ENCODE results near the gene LRCH3.

DNA sequence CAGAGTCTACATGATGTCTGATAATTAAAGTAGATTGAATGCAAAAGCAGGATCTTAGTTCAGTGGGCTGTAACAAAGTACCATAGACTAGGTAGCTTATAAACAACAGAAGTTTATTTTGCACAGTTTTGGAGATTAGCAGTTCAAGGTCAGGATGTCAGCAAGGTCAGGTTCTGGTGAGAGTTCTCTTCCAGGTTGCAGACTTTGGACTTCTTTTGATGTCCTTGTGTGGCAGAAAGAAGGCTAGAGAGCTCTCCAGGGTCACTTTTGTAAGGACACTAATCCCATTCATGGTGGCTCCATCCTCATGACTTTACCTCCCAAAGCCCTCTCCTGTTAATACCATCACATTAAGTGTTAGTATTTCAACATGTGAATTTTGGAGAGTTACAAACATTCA is 29.3 kb upstream of the LRCH3 start:
- TF ChIP-seq, protein P1, sequence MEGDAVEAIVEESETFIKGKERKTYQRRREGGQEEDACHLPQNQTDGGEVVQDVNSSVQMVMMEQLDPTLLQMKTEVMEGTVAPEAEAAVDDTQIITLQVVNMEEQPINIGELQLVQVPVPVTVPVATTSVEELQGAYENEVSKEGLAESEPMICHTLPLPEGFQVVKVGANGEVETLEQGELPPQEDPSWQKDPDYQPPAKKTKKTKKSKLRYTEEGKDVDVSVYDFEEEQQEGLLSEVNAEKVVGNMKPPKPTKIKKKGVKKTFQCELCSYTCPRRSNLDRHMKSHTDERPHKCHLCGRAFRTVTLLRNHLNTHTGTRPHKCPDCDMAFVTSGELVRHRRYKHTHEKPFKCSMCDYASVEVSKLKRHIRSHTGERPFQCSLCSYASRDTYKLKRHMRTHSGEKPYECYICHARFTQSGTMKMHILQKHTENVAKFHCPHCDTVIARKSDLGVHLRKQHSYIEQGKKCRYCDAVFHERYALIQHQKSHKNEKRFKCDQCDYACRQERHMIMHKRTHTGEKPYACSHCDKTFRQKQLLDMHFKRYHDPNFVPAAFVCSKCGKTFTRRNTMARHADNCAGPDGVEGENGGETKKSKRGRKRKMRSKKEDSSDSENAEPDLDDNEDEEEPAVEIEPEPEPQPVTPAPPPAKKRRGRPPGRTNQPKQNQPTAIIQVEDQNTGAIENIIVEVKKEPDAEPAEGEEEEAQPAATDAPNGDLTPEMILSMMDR (IDR thresholded peaks at IDR 0.05) = no peak
- TF ChIP-seq POLR2AphosphoS5 (IDR thresholded peaks at IDR 0.05) = no peak

Data from upper lobe of left lung (tissue), 4 donors.